Measurements from ENCODE around the gene RPN2.

RPN2 gene

DNA sequence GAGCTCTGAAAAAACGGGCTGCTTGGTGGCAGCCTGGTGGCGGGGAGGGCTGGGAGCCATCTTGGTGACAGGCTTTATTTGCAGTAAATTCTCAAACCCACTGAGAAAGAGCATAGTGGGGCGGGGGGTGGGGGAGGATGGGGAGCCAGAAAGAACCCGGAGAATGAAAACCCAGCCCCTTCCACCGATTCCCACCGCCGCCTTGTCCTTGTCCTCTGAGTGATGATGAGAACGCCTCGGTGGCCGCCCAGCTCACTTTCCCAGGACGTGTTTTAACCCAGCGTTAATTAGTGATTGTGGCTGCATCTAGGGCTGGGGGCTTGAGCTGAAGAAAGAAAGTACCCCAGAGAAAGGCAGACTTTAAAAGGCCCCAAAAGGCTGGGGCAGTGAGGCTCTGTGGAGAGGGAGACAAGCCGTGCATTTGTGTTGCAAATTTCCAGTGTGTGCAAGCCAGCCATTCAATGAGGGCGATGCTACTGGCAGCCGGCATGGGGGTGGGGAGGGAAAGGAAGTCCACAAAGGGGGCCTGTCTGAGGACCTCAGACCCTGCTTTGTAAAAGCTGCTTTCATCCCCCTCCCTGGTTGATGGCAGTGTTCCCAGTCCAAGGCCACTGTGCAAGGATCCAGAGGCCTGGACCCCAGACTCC is 88.7 kb downstream of the RPN2 start:
- TF ChIP-seq, protein P1, sequence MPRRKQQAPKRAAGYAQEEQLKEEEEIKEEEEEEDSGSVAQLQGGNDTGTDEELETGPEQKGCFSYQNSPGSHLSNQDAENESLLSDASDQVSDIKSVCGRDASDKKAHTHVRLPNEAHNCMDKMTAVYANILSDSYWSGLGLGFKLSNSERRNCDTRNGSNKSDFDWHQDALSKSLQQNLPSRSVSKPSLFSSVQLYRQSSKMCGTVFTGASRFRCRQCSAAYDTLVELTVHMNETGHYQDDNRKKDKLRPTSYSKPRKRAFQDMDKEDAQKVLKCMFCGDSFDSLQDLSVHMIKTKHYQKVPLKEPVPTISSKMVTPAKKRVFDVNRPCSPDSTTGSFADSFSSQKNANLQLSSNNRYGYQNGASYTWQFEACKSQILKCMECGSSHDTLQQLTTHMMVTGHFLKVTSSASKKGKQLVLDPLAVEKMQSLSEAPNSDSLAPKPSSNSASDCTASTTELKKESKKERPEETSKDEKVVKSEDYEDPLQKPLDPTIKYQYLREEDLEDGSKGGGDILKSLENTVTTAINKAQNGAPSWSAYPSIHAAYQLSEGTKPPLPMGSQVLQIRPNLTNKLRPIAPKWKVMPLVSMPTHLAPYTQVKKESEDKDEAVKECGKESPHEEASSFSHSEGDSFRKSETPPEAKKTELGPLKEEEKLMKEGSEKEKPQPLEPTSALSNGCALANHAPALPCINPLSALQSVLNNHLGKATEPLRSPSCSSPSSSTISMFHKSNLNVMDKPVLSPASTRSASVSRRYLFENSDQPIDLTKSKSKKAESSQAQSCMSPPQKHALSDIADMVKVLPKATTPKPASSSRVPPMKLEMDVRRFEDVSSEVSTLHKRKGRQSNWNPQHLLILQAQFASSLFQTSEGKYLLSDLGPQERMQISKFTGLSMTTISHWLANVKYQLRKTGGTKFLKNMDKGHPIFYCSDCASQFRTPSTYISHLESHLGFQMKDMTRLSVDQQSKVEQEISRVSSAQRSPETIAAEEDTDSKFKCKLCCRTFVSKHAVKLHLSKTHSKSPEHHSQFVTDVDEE (CRISPR knock-in tag; IDR thresholded peaks at IDR 0.05) = no peak
- TF ChIP-seq PPARA (CRISPR knock-in tag; IDR thresholded peaks at IDR 0.05; ENCODE audit: borderline replicate concordance) (no peak), POU6F1 (CRISPR knock-in tag; IDR thresholded peaks at IDR 0.05; ENCODE audit: borderline replicate concordance, low read depth) (no peak), TCF4 (CRISPR knock-in tag; IDR thresholded peaks at IDR 0.05; ENCODE audit: borderline replicate concordance) (no peak), OSR1 (CRISPR knock-in tag; IDR thresholded peaks at IDR 0.05) (no peak), ZNF565 (CRISPR knock-in tag; conservative IDR thresholded peaks at IDR 0.05; ENCODE audit: low read depth) (no peak), BACH2 (CRISPR knock-in tag; IDR thresholded peaks at IDR 0.05; ENCODE audit: borderline replicate concordance) (no peak), SNAI2 (CRISPR knock-in tag; IDR thresholded peaks at IDR 0.05) (no peak), TOX (CRISPR knock-in tag; IDR thresholded peaks at IDR 0.05; ENCODE audit: borderline replicate concordance) (no peak), ZFP3 (CRISPR knock-in tag; IDR thresholded peaks at IDR 0.05) (no peak), ESRRG (CRISPR knock-in tag; IDR thresholded peaks at IDR 0.05) (no peak), ISL1 (CRISPR knock-in tag; IDR thresholded peaks at IDR 0.05) (no peak), ZC3H10 (CRISPR knock-in tag; IDR thresholded peaks at IDR 0.05) (no peak), CSDC2 (CRISPR knock-in tag; IDR thresholded peaks at IDR 0.05) (no peak), ARNTL (CRISPR knock-in tag; IDR thresholded peaks at IDR 0.05; ENCODE audit: borderline replicate concordance, low read depth) (no peak), GLIS3 (CRISPR knock-in tag; IDR thresholded peaks at IDR 0.05) (no peak), RARB (CRISPR knock-in tag; IDR thresholded peaks at IDR 0.05) (no peak), ZFP30 (CRISPR knock-in tag; IDR thresholded peaks at IDR 0.05) (no peak)
- TF ChIP-seq, protein P2, sequence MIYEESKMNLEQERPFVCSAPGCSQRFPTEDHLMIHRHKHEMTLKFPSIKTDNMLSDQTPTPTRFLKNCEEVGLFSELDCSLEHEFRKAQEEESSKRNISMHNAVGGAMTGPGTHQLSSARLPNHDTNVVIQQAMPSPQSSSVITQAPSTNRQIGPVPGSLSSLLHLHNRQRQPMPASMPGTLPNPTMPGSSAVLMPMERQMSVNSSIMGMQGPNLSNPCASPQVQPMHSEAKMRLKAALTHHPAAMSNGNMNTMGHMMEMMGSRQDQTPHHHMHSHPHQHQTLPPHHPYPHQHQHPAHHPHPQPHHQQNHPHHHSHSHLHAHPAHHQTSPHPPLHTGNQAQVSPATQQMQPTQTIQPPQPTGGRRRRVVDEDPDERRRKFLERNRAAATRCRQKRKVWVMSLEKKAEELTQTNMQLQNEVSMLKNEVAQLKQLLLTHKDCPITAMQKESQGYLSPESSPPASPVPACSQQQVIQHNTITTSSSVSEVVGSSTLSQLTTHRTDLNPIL (CRISPR knock-in tag; IDR thresholded peaks at IDR 0.05; ENCODE audit: low read depth) = no peak
- TF ChIP-seq, protein P3, sequence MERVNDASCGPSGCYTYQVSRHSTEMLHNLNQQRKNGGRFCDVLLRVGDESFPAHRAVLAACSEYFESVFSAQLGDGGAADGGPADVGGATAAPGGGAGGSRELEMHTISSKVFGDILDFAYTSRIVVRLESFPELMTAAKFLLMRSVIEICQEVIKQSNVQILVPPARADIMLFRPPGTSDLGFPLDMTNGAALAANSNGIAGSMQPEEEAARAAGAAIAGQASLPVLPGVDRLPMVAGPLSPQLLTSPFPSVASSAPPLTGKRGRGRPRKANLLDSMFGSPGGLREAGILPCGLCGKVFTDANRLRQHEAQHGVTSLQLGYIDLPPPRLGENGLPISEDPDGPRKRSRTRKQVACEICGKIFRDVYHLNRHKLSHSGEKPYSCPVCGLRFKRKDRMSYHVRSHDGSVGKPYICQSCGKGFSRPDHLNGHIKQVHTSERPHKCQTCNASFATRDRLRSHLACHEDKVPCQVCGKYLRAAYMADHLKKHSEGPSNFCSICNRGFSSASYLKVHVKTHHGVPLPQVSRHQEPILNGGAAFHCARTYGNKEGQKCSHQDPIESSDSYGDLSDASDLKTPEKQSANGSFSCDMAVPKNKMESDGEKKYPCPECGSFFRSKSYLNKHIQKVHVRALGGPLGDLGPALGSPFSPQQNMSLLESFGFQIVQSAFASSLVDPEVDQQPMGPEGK (CRISPR knock-in tag; IDR thresholded peaks at IDR 0.05; ENCODE audit: borderline replicate concordance) = no peak
- no peak for ATAC-seq

GRCh38 chr20:37270576-37271420 is 91.7 kb downstream of the RPN2 start:
- TF ChIP-seq ESRRG (CRISPR knock-in tag; IDR thresholded peaks at IDR 0.05) = no peak
- ATAC-seq = no peak

DNA sequence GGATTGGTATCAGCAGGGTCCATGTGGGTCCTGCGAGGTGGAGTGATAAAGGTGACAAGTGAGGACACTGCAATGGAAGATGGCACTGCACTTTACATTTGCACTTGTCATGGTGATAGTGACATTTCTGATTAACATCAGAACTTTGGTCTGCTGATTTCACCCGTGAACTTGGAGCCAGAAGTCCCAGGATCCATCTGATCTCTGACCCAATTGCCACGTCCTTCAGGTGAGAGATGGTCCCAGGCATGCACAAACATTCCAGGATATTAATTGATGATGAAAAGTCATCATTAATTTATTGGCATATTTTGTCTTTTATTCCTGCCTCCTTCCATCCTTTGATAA is 92.3 kb downstream of the RPN2 start:
- no peak for ATAC-seq
- TF ChIP-seq CSDC2 (CRISPR knock-in tag; IDR thresholded peaks at IDR 0.05) (no peak), TCF4 (CRISPR knock-in tag; IDR thresholded peaks at IDR 0.05; ENCODE audit: borderline replicate concordance) (no peak), POU6F1 (CRISPR knock-in tag; IDR thresholded peaks at IDR 0.05; ENCODE audit: borderline replicate concordance, low read depth) (no peak), ZFP3 (CRISPR knock-in tag; IDR thresholded peaks at IDR 0.05) (no peak), ESRRG (CRISPR knock-in tag; IDR thresholded peaks at IDR 0.05) (no peak), SNAI2 (CRISPR knock-in tag; IDR thresholded peaks at IDR 0.05) (no peak), PPARA (CRISPR knock-in tag; IDR thresholded peaks at IDR 0.05; ENCODE audit: borderline replicate concordance) (no peak), ZNF8 (CRISPR knock-in tag; IDR thresholded peaks at IDR 0.05) (no peak), GLIS3 (CRISPR knock-in tag; IDR thresholded peaks at IDR 0.05) (no peak), ZC3H10 (CRISPR knock-in tag; IDR thresholded peaks at IDR 0.05) (no peak), ARNTL (CRISPR knock-in tag; IDR thresholded peaks at IDR 0.05; ENCODE audit: borderline replicate concordance, low read depth) (no peak)
- TF ChIP-seq, protein P4, sequence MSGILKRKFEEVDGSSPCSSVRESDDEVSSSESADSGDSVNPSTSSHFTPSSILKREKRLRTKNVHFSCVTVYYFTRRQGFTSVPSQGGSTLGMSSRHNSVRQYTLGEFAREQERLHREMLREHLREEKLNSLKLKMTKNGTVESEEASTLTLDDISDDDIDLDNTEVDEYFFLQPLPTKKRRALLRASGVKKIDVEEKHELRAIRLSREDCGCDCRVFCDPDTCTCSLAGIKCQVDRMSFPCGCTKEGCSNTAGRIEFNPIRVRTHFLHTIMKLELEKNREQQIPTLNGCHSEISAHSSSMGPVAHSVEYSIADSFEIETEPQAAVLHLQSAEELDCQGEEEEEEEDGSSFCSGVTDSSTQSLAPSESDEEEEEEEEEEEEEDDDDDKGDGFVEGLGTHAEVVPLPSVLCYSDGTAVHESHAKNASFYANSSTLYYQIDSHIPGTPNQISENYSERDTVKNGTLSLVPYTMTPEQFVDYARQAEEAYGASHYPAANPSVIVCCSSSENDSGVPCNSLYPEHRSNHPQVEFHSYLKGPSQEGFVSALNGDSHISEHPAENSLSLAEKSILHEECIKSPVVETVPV (CRISPR knock-in tag; IDR thresholded peaks at IDR 0.05) = no peak
- TF ChIP-seq, protein P3 (CRISPR knock-in tag; IDR thresholded peaks at IDR 0.05; ENCODE audit: borderline replicate concordance) = no peak

Measured in SK-N-SH treated with all-trans-retinoic acid at 6 μM for 48 hours (cell line).